NT2/D1 (cell line): ENCODE results near the gene IFNGR2.

Experiments used
- SUZ12 ChIP-seq: IDR thresholded peaks from 2 replicates; pipeline ENCODE4 v1.6.1; 2011; ENCODE audit not compliant: insufficient read length, insufficient read depth; ENCODE audit errors: extremely low read depth
- YY1 ChIP-seq: IDR thresholded peaks from 2 replicates; pipeline ENCODE4 v1.6.1; 2011; ENCODE audit not compliant: insufficient read length, insufficient read depth
- ZNF274 ChIP-seq: IDR thresholded peaks from 2 replicates; pipeline ENCODE4 v1.6.1; 2011; ENCODE audit warnings: mild to moderate bottlenecking, low read depth, low read length

- no peak for TF ChIP-seq YY1
- no peak for TF ChIP-seq ZNF274
- no peak for TF ChIP-seq SUZ12
Measured at GRCh38 chr21:33388188-33388587, 15.0 kb upstream of the IFNGR2 start.
